GM12872 (cell line): Measurements from ENCODE around the gene PAM.

Source experiments
- TF ChIP-seq, protein P1 (sequence below): IDR thresholded peaks from 3 replicates; pipeline ENCODE4 v1.5.1; 2011; ENCODE audit warnings: low read depth, mild to moderate bottlenecking, low read length, moderate library complexity; ENCODE audit not compliant: insufficient read depth

Gene PAM

DNA sequence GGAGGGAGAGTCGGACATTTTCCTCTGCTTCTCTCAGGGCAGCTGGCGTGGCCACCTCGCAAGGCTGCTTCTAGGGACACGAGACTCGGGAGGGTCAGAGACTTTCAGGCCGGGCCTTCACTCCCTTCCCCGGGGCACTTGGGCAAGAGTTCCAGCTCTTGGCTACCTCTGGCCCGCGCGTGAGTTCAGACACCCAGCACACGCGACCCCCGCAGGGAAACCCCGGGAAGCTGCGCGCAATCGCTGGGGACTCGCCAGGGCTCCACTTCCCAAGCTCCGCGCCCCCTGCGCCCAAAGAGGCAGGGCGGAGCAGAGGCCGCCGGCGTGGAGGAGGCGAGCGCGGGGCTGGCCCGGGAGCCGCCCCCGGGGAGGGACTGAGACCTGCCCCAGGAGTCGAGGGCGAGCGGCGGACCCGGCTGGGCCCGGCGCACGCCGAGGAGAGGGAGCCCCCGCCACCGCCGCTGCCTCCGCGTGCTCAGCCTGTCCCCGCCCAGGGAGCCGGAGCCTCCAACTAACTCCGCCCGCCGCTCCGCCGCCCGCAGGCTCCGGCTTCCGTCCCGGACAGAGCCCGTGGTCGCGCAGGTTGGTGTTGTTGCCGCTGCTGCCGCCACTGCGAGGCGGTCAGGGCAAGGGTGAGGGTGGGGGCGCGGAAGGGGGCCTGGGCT lies at the start of gene PAM:
PAM (plus strand) TSS at position 539 of the 665 bp plus-strand sequence. CDS start 110,891 bp downstream, outside the sequence.
- TF ChIP-seq, protein P1, sequence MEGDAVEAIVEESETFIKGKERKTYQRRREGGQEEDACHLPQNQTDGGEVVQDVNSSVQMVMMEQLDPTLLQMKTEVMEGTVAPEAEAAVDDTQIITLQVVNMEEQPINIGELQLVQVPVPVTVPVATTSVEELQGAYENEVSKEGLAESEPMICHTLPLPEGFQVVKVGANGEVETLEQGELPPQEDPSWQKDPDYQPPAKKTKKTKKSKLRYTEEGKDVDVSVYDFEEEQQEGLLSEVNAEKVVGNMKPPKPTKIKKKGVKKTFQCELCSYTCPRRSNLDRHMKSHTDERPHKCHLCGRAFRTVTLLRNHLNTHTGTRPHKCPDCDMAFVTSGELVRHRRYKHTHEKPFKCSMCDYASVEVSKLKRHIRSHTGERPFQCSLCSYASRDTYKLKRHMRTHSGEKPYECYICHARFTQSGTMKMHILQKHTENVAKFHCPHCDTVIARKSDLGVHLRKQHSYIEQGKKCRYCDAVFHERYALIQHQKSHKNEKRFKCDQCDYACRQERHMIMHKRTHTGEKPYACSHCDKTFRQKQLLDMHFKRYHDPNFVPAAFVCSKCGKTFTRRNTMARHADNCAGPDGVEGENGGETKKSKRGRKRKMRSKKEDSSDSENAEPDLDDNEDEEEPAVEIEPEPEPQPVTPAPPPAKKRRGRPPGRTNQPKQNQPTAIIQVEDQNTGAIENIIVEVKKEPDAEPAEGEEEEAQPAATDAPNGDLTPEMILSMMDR: no peak

DNA sequence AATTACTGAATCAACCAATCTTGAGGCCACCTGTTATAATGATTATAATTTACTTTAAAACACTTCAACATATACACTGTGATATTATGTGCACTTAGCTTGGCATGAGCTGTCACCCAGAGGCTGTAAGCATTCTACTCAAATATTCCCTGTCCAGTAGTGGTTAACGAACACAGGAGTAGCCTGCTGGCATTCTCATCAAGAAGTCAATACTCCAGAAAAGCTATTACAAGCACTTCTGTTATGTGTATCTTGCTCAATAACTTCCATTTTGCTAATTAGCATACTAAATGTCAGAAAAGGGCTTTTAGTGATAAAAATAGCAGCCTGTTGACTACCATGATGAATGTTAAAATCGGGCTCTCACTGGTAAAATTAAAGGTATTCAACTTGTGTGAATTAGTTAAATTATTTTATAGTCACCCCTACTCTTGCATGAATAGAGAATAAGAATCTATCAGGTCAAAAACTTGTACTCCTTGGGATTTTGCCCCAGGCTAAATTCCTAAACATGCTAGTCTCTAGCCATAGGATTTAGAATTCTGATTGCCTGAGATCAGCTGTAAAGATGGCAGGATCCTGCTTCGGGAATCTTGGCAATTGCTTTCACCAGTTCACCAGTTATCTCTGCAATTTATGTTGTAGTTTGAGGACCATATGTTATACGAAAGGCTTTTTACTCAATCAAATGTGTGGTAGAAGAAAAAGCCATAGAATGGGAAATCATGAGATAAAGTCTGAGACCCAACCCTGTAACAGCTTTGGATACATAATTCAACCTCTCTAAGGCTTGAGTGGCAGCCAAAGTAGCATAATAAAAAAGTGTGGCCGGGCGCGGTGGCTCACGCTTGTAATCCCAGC lies 43.4 kb upstream of the PAM start:
- TF ChIP-seq, protein P1: no peak

DNA sequence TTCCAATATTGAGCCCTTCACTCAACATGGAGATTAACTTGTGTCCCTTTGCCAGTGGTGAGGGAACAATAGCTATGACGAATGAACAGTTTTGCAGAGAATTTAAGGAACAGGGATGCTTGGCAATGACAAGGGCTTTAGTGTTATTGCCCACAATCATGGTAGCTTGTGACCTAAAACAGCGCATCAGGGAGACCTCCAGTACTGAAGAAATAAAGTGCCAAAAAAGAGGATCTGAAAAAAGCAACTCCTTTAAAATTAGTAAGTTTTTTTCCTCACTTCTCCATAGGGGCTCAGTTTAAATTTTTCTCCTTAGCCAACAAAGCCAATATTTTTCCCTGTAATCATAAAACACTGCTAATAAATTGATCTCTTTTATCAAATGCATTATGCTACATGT lies 41.8 kb upstream of the PAM start:
- TF ChIP-seq, protein P1: no peak

DNA sequence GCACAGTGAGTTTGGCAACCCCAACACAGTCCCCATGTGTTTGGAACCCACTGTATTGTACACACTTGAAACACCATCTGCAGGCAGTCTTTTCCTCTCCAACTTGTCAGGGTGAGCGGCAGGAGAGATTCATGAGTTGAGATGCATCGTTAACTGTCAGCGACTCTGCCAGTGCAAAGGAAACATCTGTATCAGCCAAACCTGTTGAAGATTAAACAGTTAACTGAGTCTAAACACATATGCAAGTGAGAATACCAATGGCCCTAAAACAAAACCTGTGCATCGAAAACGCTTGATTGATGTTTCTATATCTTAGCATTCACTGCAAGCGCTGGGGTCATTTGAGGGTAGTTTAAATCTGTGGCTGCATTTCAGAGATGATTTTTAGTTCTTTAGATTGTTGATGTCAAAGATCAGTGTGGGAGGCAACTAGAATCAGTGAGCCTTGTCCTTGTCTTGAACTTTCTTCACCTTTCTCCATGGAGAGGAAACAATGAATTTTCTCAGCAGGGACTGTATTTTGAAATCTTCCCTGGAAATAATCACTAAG lies 41.3 kb upstream of the PAM start:
- TF ChIP-seq, protein P1: no peak

DNA sequence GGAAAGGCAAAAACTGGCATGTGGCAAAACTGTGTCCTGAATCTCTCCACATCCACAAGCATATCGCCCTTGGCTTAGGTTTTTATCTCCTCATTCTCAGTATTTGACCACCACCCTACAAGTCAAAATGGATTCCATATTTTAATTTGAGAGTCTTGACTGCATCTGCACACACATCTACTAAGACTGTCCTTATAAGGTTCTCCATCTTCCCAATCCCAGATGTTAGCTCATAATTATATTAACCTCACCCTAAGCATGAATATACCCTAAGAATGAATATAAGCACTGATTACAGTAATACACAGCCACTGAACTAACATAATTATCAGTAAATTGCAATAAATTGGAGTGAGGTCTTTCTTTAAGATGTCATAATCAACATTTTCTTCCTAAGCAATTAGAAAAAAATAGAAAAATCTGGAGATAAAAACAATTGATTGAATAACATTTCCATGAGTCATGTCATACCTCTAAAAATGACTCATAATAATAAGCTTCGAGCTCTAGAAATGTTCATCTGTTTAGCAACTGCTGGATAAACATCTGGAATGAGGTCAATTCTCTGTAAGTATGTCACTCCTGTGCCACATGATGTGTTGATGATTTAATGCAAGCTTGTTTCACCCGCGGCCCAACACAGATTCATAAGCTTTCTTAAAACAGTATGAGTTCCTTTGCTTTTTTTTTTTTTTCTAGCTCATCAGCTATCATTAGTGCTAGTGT lies 39.9 kb upstream of the PAM start:
- TF ChIP-seq, protein P1: no peak

DNA sequence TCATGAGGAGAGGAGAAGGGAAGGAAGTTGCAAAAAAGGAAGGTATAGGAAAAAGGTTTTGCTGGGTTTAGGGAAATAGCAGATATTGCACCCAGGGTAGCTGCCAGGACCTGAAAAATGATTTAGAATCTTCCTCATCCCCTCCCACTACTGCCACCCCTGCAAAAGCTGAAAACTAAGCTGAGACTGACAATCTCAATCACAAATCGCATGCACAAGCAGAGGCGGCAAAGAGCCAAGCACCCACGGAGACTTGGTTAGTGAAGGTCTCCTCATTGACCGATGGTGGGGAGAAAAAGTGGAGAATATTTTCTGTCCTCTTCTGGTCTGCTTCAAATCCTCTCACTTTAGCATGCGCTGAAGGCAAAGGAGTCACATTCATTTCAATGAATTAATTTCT lies 39.1 kb upstream of the PAM start:
- TF ChIP-seq, protein P1: no peak

DNA sequence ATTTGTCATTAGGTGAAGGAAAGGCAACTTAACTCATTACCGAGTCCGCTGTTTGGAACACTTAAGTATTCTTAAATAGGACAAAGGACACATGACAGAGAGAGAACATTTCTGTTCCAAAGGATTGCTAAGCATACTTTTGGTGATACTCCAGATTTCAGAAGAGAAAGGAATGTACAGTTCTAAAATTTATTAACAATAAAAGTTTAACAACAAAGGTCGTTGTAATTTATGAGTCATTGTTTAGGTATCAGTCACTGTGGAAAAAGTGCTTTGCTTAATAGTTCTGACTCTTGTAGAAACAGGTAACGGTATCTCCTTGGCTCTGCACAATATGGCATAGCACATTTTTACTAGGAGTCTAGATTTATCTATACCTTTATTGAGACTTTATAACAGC lies 36.3 kb upstream of the PAM start:
- TF ChIP-seq, protein P1: no peak
